Astrocyte of the hippocampus (primary cell): ENCODE results near the gene SP140.
"Not testable (repeated sequence)": the region's sequence is repeated elsewhere in the genome, so short reads cannot be mapped to it uniquely, and the experiment has no call there.

Source experiments
- DNase-seq: peaks from one replicate; pipeline ENCODE4 v3.0.0; 2011; ENCODE audit warnings: low read depth, low spot score

Gene SP140

GRCh38 chr2:230326453-230327417, 101.2 kb downstream of the SP140 start, which contains the start of gene SP140L:
Gene SP140L (plus strand): TSS chr2:230327193. CDS start chr2:230327270, 77 bp downstream.
- peak; percentile 71 for DNase-seq

GRCh38 chr2:230327418-230328154, 102.0 kb downstream of the SP140 start:
- no peak for DNase-seq

GRCh38 chr2:230328155-230328458, 102.6 kb downstream of the SP140 start:
- no peak for DNase-seq

DNA sequence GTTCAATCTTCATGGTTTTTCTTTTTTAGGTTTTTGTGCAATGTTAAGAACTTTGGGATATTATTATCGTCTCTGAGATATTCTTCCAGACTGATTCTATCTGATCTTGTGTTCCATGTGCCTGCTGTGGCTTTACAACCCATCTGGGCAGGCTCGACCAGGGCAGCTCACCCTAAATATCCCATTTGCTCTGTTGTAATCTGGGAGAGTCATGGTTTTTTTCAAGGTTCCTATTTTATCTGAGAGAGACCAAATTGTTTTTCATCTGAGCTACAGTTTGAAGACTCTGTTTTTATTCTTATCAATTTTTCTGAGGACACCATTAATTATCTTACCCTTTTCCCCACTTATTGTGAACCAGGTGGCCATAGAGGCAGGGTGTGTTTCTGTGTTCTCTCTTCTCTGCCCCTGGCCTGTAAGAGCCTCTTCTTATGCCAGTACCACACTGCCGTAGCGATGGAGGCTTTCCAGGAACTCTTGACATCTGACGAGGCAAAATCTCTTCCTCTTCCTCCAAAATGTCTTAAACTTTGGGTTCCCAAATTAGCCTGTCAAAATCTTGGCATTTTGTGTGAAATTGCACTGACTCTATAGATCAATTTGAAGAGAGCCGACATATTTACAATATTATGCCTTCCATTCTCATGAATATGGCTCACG, 104.5 kb downstream of the SP140 start:
- DNase-seq = no peak

DNA sequence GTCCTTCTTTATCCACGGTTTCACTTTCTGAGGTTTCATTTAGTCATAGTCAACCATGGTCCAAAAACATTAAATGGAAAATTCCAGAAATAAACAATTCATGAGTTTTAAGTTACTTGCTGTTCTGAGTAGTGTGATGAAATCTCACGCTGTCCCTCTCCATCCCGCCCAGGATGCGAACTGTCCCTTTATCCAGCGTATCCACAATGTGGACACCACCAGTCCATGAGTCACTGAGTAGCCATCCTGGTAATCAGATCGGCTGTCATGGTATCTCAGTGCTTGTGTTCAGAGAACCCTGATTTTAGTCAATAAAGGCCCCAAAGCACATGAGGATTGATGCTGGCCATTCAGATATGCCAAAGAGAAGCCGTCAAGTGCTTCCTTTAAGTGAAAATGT, 105.2 kb downstream of the SP140 start:
- peak; percentile 8 for DNase-seq

- DNase-seq = no peak
These were observed 109.9 kb downstream of the SP140 start for GRCh38 chr2:230335461-230335863.

DNA sequence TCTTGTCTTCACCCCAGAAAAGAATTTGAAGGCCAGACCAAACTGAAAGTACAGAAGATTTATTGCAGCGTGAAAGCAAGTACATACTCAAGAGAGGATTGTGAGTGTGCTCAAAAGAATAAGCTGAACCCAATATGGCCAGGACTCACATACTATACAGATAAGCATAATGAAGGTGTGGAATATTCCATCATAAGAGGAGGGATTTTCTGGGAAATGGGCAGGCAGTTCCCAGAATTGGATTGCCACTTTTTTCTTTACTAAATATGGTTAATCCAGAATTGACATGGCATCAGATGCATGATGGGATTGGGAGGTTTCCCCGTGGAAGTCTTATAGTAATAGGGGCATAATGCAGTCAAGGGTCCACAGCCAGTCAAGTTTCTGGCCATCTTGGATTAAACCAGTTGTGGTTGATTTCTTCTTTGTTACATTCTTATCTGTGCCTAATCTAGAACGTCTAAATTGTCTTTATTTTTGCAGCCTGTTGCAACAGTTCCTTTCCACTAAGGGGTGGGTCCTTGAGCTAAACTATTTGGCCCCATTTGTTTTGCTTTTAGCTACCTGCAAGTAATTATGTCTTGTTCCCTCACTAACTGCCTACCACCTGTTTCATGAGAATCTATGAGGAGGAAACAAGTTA, 110.4 kb downstream of the SP140 start:
- no peak for DNase-seq

GRCh38 chr2:230341936-230342528, 116.5 kb downstream of the SP140 start:
- not testable (repeated sequence) for DNase-seq

DNA sequence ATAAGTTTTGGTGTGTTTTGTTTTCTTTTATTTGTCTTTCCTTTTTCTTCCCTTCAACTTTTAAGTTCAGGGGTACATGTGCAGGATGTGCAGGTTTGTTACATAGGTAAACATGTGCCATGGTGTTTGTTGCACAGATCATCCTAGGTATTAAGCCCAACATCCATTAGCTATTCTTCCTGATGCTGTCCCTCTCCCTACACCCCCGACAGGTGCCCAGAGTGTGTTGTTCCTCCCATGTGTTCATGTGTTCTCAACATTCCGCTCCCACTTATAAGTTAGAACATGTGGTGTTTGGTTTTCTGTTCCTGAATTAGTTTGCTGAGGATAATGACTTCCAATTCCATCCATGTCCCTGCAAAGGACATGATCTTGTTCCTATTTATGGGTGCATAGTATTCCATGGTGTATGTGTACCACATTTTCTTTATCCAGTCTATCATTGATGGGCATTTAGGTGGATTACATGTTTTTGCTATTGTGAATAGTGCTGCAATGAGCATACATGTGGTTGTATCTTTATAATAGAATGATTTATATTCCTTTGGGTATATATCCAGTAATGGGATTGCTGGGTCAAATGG, 117.6 kb downstream of the SP140 start:
- not testable (repeated sequence) for DNase-seq

GRCh38 chr2:230343747-230344146, 118.2 kb downstream of the SP140 start:
- DNase-seq = no peak

- no peak for DNase-seq
These were observed 120.9 kb downstream of the SP140 start for GRCh38 chr2:230346465-230346864.

DNA sequence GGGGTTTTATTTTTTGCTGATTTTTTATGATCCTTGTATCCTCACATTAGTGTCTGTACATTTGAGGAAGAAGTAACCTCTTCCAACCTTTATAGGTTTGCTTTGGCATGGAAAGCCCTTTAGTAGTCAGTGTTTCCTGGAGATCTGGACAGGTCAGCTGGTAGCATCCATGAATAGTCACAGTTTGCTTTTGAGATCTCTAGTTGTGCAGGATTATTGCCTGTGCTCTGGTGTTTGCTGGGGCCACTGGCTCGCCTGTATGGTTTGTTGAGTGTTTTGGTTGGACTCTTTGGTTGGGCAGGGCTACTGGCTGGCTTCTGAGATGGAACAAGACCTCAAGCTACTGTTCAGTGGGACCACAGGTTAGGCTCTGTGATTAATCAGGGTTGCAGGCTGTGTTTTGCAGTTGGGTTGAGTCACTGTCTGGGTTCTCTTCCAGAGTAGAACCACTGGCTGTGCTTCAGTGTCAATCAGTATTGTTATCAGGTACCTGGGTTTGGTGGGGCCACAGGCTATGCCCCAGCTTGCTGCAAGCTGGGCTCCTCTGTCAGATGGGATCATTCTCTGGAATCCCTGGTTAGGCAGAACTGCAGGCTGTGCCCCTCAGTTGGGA, 121.5 kb downstream of the SP140 start:
- DNase-seq = no peak

- peak; percentile 7 for DNase-seq
These were observed 122.2 kb downstream of the SP140 start for GRCh38 chr2:230347659-230348305.

DNA sequence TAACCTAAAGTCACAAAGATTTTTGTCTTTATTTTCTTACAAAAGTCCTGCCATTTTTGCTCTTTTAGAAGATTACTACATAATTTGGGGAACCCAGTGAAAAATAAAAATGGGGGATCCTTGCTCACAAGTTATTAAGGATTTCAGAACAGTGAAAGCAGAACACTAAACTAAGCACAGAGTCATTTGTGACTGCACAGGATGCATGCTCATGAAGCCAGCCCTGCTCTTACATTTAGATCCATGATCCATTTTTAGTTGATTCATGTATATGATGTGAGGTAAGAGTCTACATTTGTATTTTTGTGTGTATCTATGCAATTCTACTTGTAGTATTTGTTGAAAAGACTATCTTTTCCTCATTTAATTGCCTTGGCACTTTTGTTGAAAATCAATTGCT, 123.3 kb downstream of the SP140 start:
- no peak for DNase-seq

DNA sequence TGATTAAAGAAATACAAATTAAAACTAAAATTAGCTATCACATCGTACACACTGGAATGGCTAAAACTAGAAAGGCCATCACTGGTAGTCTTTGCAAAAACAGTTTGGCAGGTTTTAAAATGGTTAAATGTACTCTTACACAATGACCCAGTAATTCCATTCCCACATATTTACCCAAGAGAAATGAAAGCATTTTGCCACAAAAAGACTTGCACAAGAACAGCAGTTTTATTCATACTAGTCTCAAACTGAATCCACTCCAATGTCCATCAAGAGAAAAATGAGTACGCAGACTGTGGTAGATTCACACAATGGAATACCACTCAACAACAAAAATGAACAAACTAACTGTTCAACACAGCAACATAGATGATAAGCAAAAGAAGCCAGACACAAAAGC, 130.5 kb downstream of the SP140 start:
- peak; percentile 35 for DNase-seq

- peak; percentile 4 for DNase-seq
These were observed 132.8 kb downstream of the SP140 start for GRCh38 chr2:230358305-230358704.

DNA sequence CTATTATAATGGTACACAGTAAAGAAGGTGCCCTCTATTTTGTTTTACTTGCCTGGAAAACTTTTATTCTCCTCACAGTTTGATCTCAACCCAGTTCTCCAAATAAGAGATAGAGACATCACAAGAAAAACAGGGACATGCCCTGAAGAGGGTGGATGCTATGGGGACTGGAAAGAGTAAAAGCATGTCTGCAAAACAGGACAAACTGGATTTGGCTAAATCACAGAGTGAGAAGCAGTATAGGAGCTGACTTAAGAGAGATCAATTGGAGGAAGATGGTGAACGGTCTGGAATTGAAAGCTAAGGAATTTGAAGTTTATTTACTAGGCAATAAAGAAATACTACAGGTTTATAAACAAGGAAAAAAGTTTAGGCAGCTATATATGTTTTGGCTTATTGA, 134.5 kb downstream of the SP140 start:
- DNase-seq = no peak

DNA sequence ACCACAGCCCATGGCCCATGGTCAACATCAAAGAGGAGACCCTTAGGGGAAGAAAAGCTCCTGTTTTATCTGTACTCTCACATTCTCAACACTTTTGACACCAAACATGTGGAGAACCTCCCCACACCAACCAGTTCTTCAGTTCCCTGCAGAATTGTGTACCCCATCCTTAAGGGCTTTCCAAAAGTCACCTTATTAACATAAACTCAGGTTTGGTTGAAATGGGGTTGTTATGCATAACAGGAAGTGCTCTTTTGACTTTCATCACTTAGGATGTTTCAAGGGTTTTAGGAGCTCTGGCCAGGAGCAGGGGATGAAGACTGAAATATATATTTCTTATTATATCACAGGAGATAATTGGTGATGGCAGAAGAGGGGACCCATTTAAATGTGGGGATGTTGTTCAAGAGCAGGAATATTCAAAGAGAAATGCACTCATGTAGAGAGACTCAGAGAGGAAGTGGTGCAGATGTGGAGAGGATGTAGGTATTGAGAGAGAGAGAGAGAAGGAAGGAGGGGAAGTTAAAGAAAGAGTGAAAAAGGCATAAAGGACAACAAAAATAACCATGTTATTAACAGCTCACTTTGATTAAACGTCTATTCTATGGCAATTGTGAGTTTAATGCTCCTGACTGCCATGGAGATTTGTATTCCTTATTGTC, 136.6 kb downstream of the SP140 start:
- DNase-seq = no peak
